NCI-H128 (cell line): ENCODE data around the gene DHRSX.
"Not testable (repeated sequence)": the region's sequence is repeated elsewhere in the genome, so short reads cannot be mapped to it uniquely, and the experiment has no call there.

Source experiments
- DNase-seq: peaks from one replicate; lab custom pipeline; 2025; ENCODE audit not compliant: unreplicated experiment; lab: John Stamatoyannopoulos, UW

The DHRSX gene

GRCh38 chrX:2267890-2268289 lies 232.9 kb downstream of the DHRSX start:
- no peak for DNase-seq

- DNase-seq: no peak
Observed at GRCh38 chrX:2266445-2267349, 234.1 kb downstream of the DHRSX start.

GRCh38 chrX:2265658-2266444 lies 234.9 kb downstream of the DHRSX start:
- DNase-seq: not testable (repeated sequence)

- DNase-seq: no peak
Observed at GRCh38 chrX:2264179-2265030, 236.4 kb downstream of the DHRSX start.

GRCh38 chrX:2263203-2263602 lies 237.6 kb downstream of the DHRSX start:
- DNase-seq: no peak

GRCh38 chrX:2262668-2263055 lies 238.1 kb downstream of the DHRSX start:
- DNase-seq: no peak

- no peak for DNase-seq
Observed at GRCh38 chrX:2261831-2262667, 238.7 kb downstream of the DHRSX start.

- no peak for DNase-seq
Observed at GRCh38 chrX:2252331-2253065, 248.3 kb downstream of the DHRSX start.

GRCh38 chrX:2251211-2251610 lies 249.6 kb downstream of the DHRSX start:
- no peak for DNase-seq

- DNase-seq: no peak
Observed at GRCh38 chrX:2243913-2244460, 256.8 kb downstream of the DHRSX start.

- DNase-seq: no peak
Observed at GRCh38 chrX:2242980-2243379, 257.8 kb downstream of the DHRSX start.

GRCh38 chrX:2242326-2242725 lies 258.4 kb downstream of the DHRSX start:
- no peak for DNase-seq

- DNase-seq: not testable (repeated sequence)
Observed at GRCh38 chrX:2241496-2241895, 259.3 kb downstream of the DHRSX start.

- DNase-seq: not testable (repeated sequence)
Observed at GRCh38 chrX:2240761-2241160, 260.0 kb downstream of the DHRSX start.

GRCh38 chrX:2237976-2238375 lies 262.8 kb downstream of the DHRSX start:
- no peak for DNase-seq

- DNase-seq: no peak
Observed at GRCh38 chrX:2231570-2232192, 269.1 kb downstream of the DHRSX start.

GRCh38 chrX:2230457-2230856 lies 270.3 kb downstream of the DHRSX start:
- DNase-seq: no peak

GRCh38 chrX:2228536-2228935 lies 272.2 kb downstream of the DHRSX start:
- DNase-seq: no peak
